Naive thymus-derived CD8-positive, alpha-beta T cell (primary cell): ENCODE data around the gene SH3RF3. TPM values are rescaled to one million over a fixed set of nuclear protein-coding genes. Genes with fewer than 3 reads are reported as not detected.

Experiments
- ATAC-seq, 2 donors: fragments of 150-1000 bp; cut with Tn5 transposase in 1 of 2; sonication (Bioruptor Pico), chemical (Tn5 transposase) in 1 of 2; 1 replicate in 1 of 2; 2 replicates in 1 of 2; pipeline ENCODE4 v1.10.0; 2021; ENCODE audit warnings: mild to moderate bottlenecking in 2 of 2, moderate library complexity in 2 of 2
- POLR2A ChIA-PET: fragments of 350-600 bp; sonication (Branson Sonifier 250); formaldehyde crosslinking; loops from one replicate; lab custom pipeline; 2021; ENCODE audit warnings: antibody characterized with exemption; lab: Charles Lee
- DNase-seq, 10 donors: peaks; one replicate each; pipeline versions ENCODE4 v3.0.0 to v3.0.0-alpha.2; 2020 to 2022
- H3K27ac Mint-ChIP-seq, 10 donors: one replicate each; pipeline ENCODE4 v1.8.0; 2020 to 2022; ENCODE audit warnings: mild to moderate bottlenecking in 10 of 10, mixed read lengths in 10 of 10, moderate library complexity in 4 of 10, inconsistent platforms in 1 of 10
- H3K27me3 Mint-ChIP-seq, 5 donors: one replicate each; pipeline ENCODE4 v1.8.0; 2021 to 2022; ENCODE audit warnings: mixed read lengths in 5 of 5
- H3K36me3 Mint-ChIP-seq, 3 donors: one replicate each; pipeline ENCODE4 v1.8.0; 2020 to 2022; ENCODE audit warnings: mixed read lengths in 3 of 3, mild to moderate bottlenecking in 2 of 3, inconsistent platforms in 1 of 3
- H3K4me1 Mint-ChIP-seq, 4 donors: one replicate each; pipeline ENCODE4 v1.8.0; 2021 to 2022; ENCODE audit warnings: mixed read lengths in 4 of 4
- H3K4me3 Mint-ChIP-seq, 10 donors: one replicate each; pipeline ENCODE4 v1.8.0; 2020 to 2022; ENCODE audit warnings: mild to moderate bottlenecking in 10 of 10, mixed read lengths in 10 of 10, moderate library complexity in 6 of 10, inconsistent platforms in 1 of 10
- H3K9me3 Mint-ChIP-seq, 9 donors: one replicate each; pipeline ENCODE4 v1.8.0; 2020 to 2022; ENCODE audit warnings: mixed read lengths in 9 of 9, mild to moderate bottlenecking in 3 of 9, inconsistent platforms in 1 of 9, moderate library complexity in 1 of 9
- polyA plus RNA-seq, 3 donors: library from polyadenylated mRNA; unstranded; fragments of 300-500 nt; fragmentation: Illumina TruSeq; gene quantifications; one replicate each; pipeline ENCODE4 v1.2.3, GENCODE V29; 2021
- total RNA-seq, 8 experiments: library from RNA in 2 of 8; stranded (reverse) in 2 of 8; gene quantifications; one replicate each; pipeline ENCODE4 v1.2.3 and lab custom pipeline; 2021 to 2026

SH3RF3 gene
- total and polyA plus RNA-seq, 5 experiments from 2014 or later = 0.39 to 15.1 (median 4.4) TPM

GRCh38 chr2:109175350-109175678 lies 46.3 kb downstream of the SH3RF3 start:
- peak overlapping the region in 2 of 10 donors; percentile 33 to 66 for H3K4me3 Mint-ChIP-seq
- POLR2A ChIA-PET = interaction anchor here (1.2 kb wide), 1 partner anchor 43 kb away, joined by 4 read pairs; no protein-coding TSS in a partner anchor

GRCh38 chr2:109176928-109177327 lies 47.9 kb downstream of the SH3RF3 start:
- peaks cover 0 to 7% (median 0%) of the 10 kb centered on the region in 5 donors for H3K27me3 Mint-ChIP-seq
- POLR2A ChIA-PET = no interaction called here
- H3K9me3 Mint-ChIP-seq = peaks cover 2 to 30% (median 17%) of the 10 kb centered on the region in 9 donors
- peak overlapping the region in 2 of 10 donors; percentile 11 to 34 for H3K27ac Mint-ChIP-seq
- H3K36me3 Mint-ChIP-seq = peaks cover 5 to 30% (median 19%) of the 10 kb centered on the region in 3 donors
- ATAC-seq = no peak
- no peak overlapping the region for H3K4me3 Mint-ChIP-seq
- H3K4me1 Mint-ChIP-seq = peaks cover 33 to 65% (median 39%) of the 10 kb centered on the region in 4 donors
- no peak for DNase-seq

More at GRCh38 chr2:109175350-109175678, 46.3 kb downstream of the SH3RF3 start:
- Mint-ChIP-seq H3K36me3 (peaks cover 0 to 18% (median 9%) of the 10 kb centered on the region in 3 donors), H3K27me3 (peaks cover 0 to 1% (median 0%) of the 10 kb centered on the region in 5 donors), H3K27ac (peak overlapping the region in 1 of 10 donors; percentile 51), H3K4me1 (peaks cover 33 to 66% (median 40%) of the 10 kb centered on the region in 4 donors), H3K9me3 (peaks cover 2 to 23% (median 10%) of the 10 kb centered on the region in 9 donors)
- no peak for DNase-seq
- ATAC-seq = no peak

- peaks cover 2 to 30% (median 20%) of the 10 kb centered on the region in 9 donors for H3K9me3 Mint-ChIP-seq
- POLR2A ChIA-PET = no interaction called here
Measured at GRCh38 chr2:109177635-109178034, 48.6 kb downstream of the SH3RF3 start.

DNA sequence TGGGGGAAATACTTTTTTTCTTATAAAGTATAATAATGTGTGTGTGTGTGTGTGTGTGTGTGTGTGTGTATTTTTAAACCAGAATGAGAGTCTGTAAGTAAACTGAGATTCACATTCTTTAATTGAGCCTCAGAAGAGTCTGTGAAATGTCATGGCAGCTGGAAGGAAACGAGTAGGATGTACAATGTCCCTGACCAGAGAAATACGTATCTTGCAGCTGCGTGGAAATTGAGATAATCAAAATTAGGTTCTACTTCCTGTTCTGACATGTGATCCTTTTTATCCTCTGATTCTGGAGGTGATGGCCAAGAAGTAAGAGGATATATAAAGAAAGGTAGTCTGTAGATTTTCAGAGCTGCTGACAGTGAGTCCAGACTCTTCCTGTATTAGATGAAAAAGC lies 50.0 kb downstream of the SH3RF3 start:
- Mint-ChIP-seq H3K27me3 (peaks cover 0 to 7% (median 0%) of the 10 kb centered on the region in 5 donors), H3K4me3 (no peak overlapping the region), H3K9me3 (peaks cover 2 to 30% (median 20%) of the 10 kb centered on the region in 9 donors), H3K4me1 (peaks cover 22 to 49% (median 28%) of the 10 kb centered on the region in 4 donors), H3K36me3 (peaks cover 9 to 33% (median 24%) of the 10 kb centered on the region in 3 donors), H3K27ac (no peak overlapping the region)
- POLR2A ChIA-PET = no interaction called here
- ATAC-seq = no peak
- DNase-seq = no peak

More at GRCh38 chr2:109177635-109178034, 48.6 kb downstream of the SH3RF3 start:
- Mint-ChIP-seq H3K27ac (peak overlapping the region in 1 of 10 donors; percentile 8), H3K4me3 (no peak overlapping the region), H3K27me3 (peaks cover 0 to 7% (median 0%) of the 10 kb centered on the region in 5 donors), H3K36me3 (peaks cover 9 to 33% (median 24%) of the 10 kb centered on the region in 3 donors), H3K4me1 (peaks cover 31 to 59% (median 35%) of the 10 kb centered on the region in 4 donors)
- ATAC-seq (no peak), DNase-seq (no peak)

DNA sequence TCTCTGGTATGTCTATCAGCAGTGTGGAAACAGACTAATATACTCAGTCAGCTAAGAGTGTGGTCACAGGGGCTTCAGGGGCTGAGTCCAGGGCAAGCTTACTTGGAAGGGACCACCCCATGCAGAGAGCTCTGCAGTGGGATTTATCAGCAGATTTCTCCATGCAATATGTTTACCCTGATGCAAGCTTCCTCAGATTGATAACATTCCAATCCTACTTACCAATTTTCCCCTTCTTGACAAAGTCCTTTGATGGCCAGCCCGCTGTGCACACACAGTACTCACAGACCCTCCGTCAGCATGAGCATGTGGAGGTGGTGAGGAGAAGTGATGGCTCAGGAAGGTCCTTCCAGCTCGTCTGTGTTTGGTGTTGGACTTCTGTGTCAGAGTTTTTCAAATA lies 51.8 kb downstream of the SH3RF3 start:
- no peak for DNase-seq
- Mint-ChIP-seq H3K36me3 (peaks cover 9 to 33% (median 24%) of the 10 kb centered on the region in 3 donors), H3K9me3 (peaks cover 2 to 30% (median 16%) of the 10 kb centered on the region in 9 donors), H3K4me3 (no peak overlapping the region), H3K4me1 (peaks cover 13 to 47% (median 24%) of the 10 kb centered on the region in 4 donors), H3K27ac (no peak overlapping the region), H3K27me3 (peaks cover 0 to 7% (median 0%) of the 10 kb centered on the region in 5 donors)
- POLR2A ChIA-PET = interaction anchor here (0.9 to 1.3 kb wide), 2 partner anchors 9 to 53 kb away, joined by 3 read pairs; no protein-coding TSS in a partner anchor
- ATAC-seq = no peak

DNA sequence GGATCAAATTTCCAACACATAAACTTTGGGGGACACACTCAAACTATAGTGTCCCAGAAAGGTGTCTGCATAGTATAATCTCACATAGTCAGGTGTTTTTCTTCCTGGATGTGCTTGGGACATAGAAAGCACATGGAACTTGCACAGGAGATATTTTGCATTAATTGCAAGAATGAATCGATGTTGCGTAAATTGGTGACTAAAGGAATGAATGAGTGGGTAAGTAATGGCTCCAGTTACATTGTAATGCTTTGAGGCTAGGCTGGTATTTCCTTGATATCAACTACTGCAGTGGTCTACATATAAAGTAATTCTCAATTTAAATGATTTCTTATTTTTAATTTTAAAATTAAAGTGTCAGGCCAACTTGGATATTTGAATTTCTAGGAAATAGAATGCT lies 53.4 kb downstream of the SH3RF3 start:
- H3K27ac Mint-ChIP-seq = no peak overlapping the region
- peaks cover 13 to 38% (median 22%) of the 10 kb centered on the region in 4 donors for H3K4me1 Mint-ChIP-seq
- H3K9me3 Mint-ChIP-seq = peaks cover 2 to 30% (median 16%) of the 10 kb centered on the region in 9 donors
- no peak overlapping the region for H3K4me3 Mint-ChIP-seq
- peaks cover 0 to 7% (median 0%) of the 10 kb centered on the region in 5 donors for H3K27me3 Mint-ChIP-seq
- POLR2A ChIA-PET = no interaction called here
- no peak for ATAC-seq
- no peak for DNase-seq
- H3K36me3 Mint-ChIP-seq = peaks cover 9 to 33% (median 26%) of the 10 kb centered on the region in 3 donors

DNA sequence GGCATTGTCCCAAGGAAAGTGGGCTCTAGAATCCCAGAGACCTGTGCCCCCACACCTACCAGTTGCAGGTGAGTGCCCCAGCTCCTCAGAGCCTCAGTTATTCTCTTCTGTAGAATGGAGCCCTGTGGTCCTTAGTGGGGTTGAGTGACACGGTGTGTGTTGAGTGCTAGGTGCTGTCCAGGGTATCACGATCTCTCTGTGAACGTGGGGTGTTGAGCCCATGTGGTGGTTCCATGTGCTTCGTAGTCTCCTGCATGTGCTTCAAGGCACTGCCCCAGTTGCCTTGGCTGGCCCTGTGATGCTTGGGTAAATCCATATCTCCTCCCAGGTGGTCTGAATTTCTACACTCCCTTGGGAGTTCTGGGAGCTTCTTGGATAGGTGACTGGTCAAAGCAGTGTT lies 54.9 kb downstream of the SH3RF3 start:
- H3K27me3 Mint-ChIP-seq = peaks cover 0 to 7% (median 0%) of the 10 kb centered on the region in 5 donors
- H3K4me3 Mint-ChIP-seq = no peak overlapping the region
- no peak overlapping the region for H3K27ac Mint-ChIP-seq
- DNase-seq (no peak), ATAC-seq (no peak)
- peaks cover 9 to 29% (median 26%) of the 10 kb centered on the region in 3 donors for H3K36me3 Mint-ChIP-seq
- H3K4me1 Mint-ChIP-seq = peaks cover 13 to 30% (median 22%) of the 10 kb centered on the region in 4 donors
- peaks cover 2 to 25% (median 16%) of the 10 kb centered on the region in 9 donors for H3K9me3 Mint-ChIP-seq
- POLR2A ChIA-PET = no interaction called here

DNA sequence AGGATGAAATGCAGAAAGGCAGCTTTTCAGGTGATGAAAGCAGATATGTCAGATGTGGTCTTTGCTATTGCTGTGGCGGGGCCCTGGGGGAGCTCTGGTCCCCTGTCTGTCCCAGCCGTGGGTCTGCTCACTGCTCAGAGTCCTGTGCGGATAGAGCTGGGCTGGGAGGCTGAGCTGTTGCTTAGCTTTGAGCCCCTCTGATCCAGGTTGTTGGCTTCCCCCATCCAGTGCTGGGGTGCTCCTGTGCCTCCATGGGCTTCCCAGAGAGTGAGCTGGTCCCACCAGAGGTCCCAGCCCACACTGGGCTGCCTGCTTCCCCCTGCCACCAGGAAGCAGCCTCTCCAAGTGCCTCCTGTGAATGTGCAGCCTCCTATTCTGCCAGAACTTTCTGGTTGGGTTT lies 55.4 kb downstream of the SH3RF3 start:
- Mint-ChIP-seq H3K27me3 (peaks cover 0 to 7% (median 0%) of the 10 kb centered on the region in 5 donors), H3K9me3 (peaks cover 2 to 22% (median 15%) of the 10 kb centered on the region in 9 donors), H3K4me1 (peaks cover 13 to 26% (median 22%) of the 10 kb centered on the region in 4 donors), H3K4me3 (no peak overlapping the region), H3K27ac (no peak overlapping the region), H3K36me3 (peaks cover 9 to 24% (median 23%) of the 10 kb centered on the region in 3 donors)
- ATAC-seq (no peak), DNase-seq (no peak)
- POLR2A ChIA-PET = no interaction called here

- H3K4me1 Mint-ChIP-seq = peaks cover 10 to 22% (median 18%) of the 10 kb centered on the region in 4 donors
- peak overlapping the region in 2 of 10 donors; percentile 26 to 75 for H3K27ac Mint-ChIP-seq
- ATAC-seq (no peak), DNase-seq (no peak)
- no peak overlapping the region for H3K4me3 Mint-ChIP-seq
- H3K9me3 Mint-ChIP-seq = peaks cover 0 to 12% (median 7%) of the 10 kb centered on the region in 9 donors
- H3K36me3 Mint-ChIP-seq = peaks cover 9 to 17% (median 14%) of the 10 kb centered on the region in 3 donors
- peaks cover 0 to 7% (median 0%) of the 10 kb centered on the region in 5 donors for H3K27me3 Mint-ChIP-seq
- POLR2A ChIA-PET = no interaction called here
Measured at GRCh38 chr2:109185338-109185737, 56.3 kb downstream of the SH3RF3 start.

DNA sequence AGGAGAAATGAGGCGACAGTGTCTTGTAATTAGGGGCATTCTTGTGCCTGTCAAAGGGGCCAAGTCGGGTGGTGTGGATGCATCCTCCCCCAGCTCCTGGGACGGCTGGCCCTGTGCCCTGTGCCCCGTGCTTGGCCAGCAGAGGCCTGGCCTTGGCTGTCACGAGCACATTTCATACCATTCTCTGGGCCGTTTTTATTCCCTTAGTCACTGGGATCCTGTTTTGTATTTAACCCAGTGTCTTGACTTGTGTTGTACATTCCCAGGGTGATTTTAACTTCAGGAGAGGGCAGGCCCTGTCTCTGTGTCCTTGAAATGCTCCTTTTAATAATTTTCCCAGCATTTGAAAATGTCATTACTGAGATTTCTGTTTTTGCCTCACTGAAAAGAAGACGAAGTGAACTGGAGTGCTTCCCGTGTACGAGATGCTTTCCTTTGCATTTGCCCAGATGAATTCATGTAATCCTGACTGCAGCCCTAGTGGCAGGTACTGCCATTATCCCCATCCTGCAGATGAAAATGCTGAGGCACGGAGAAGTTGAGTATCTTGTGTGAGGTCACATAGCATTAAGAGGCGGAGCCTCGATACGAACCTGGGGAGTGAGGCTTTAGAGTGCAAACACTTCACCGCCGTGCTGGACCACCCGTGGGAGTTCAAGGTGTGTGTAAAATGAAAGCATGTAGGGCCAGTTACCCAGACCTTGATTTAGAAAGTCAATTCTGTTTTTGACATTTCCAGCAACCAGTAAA lies 57.0 kb downstream of the SH3RF3 start:
- Mint-ChIP-seq H3K27ac (peak overlapping the region in 1 of 10 donors; percentile 26), H3K27me3 (peaks cover 0 to 4% (median 0%) of the 10 kb centered on the region in 5 donors), H3K4me1 (peaks cover 10 to 27% (median 20%) of the 10 kb centered on the region in 4 donors), H3K4me3 (no peak overlapping the region), H3K9me3 (peaks cover 0 to 10% (median 3%) of the 10 kb centered on the region in 9 donors), H3K36me3 (peaks cover 9 to 16% (median 11%) of the 10 kb centered on the region in 3 donors)
- no peak for DNase-seq
- POLR2A ChIA-PET = no interaction called here
- ATAC-seq = no peak

GRCh38 chr2:109186656-109187250 lies 57.7 kb downstream of the SH3RF3 start:
- peaks cover 0 to under 1% (median 0%) of the 10 kb centered on the region in 5 donors for H3K27me3 Mint-ChIP-seq
- H3K4me1 Mint-ChIP-seq = peaks cover 10 to 26% (median 21%) of the 10 kb centered on the region in 4 donors
- H3K9me3 Mint-ChIP-seq = peaks cover 0 to 4% (median under 1%) of the 10 kb centered on the region in 9 donors
- no peak overlapping the region for H3K4me3 Mint-ChIP-seq
- POLR2A ChIA-PET = interaction anchor here (0.5 kb wide), 1 partner anchor 19 kb away, joined by 4 read pairs; no protein-coding TSS in a partner anchor
- no peak overlapping the region for H3K27ac Mint-ChIP-seq
- no peak for DNase-seq
- peaks cover 5 to 8% (median 8%) of the 10 kb centered on the region in 3 donors for H3K36me3 Mint-ChIP-seq
- no peak for ATAC-seq

DNA sequence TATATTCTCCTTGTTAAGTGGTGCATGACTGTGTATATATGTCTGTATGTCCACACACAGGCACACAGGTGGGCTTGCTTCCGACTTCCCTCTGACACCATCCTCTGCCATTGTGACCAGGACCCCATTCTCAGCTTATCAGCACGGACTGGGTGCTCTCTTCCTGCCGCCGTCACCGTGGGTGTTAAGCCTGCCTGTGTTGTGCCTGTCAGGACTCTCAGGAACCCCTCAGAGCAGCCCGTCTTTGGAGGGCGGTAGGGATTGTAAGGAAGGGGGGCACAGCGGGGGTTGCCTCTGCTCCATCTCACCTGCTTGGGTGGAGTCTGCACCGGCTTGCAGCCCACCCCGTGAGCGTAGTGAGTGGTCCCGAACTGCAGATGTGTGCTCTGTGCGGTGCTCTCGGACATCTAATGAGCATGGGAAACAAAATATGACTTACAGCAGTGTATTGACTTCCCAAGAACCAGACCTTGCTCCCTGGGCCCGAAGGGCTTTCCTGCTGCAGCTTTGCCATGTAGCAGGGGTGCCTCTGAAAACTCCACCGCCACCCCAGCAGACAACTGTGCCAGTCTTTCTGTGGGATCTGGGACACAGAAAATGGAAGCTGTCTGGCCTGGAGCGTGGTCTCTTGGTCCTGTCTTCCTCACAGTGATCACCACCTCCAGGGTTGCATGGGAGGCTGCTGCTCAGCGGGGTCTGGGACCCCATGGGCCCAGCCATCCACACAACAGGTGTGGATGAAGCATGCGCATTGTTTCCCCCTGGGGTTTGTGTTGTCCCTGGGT lies 58.9 kb downstream of the SH3RF3 start:
- Mint-ChIP-seq H3K27me3 (peaks cover 0 to 2% (median 0%) of the 10 kb centered on the region in 5 donors), H3K4me3 (no peak overlapping the region), H3K27ac (peak overlapping the region in 1 of 10 donors; percentile 29), H3K36me3 (peaks cover 0 to 3% (median 2%) of the 10 kb centered on the region in 3 donors), H3K4me1 (peaks cover 10 to 35% (median 24%) of the 10 kb centered on the region in 4 donors), H3K9me3 (no peaks in the 10 kb centered on the region)
- ATAC-seq (no peak), DNase-seq (no peak)
- POLR2A ChIA-PET = no interaction called here
